Endothelial cell of umbilical vein (primary cell): ENCODE measurements around the gene DIP2B. TPM values are rescaled to one million over a fixed set of nuclear protein-coding genes. Genes with fewer than 3 reads are reported as not detected.

Experiments used
- BruUV-seq: library from RNA; stranded (reverse); fragments of 400-500 nt; replicated peaks from 2 replicates; lab custom pipeline; 2021; lab: Mats Ljungman, UMichigan
- CTCF ChIA-PET: fragments of 300-600, 350-600 bp; sonication (Branson Sonifier 250); formaldehyde crosslinking; loops from one replicate; lab custom pipeline; 2021; ENCODE audit warnings: antibody characterized with exemption, inconsistent platforms; lab: Charles Lee
- POLR2A ChIA-PET: fragments of 300-600, 350-600 bp; sonication (Branson Sonifier 250); formaldehyde crosslinking; loops from one replicate; lab custom pipeline; 2021; ENCODE audit warnings: antibody characterized with exemption, inconsistent platforms; lab: Charles Lee
- DNase-seq: peaks from one replicate; pipeline ENCODE4 v3.0.0-alpha.2; 2011; ENCODE audit warnings: low read depth, low spot score
- FAIRE-seq: peaks from 2 replicates; lab custom pipeline; 2011; peaks lifted over from hg19 to GRCh38; lab: Jason Lieb, UNC
- H2AFZ ChIP-seq: 2 replicates; pipeline ENCODE4 v1.6.0; 2012; ENCODE audit warnings: low read depth, low read length, control low read depth, inconsistent platforms
- H3K27ac ChIP-seq: 2 replicates; pipeline ENCODE4 v1.5.1; 2011; ENCODE audit warnings: low read depth, mild to moderate bottlenecking, control low read depth, low read length, moderate library complexity; ENCODE audit not compliant: insufficient read depth
- H3K27me3 ChIP-seq, 2 experiments: 2 replicates each; pipeline versions ENCODE4 v1.6.0 to v1.6.1; 2011; ENCODE audit warnings: low read length in 2 of 2, mixed read lengths in 1 of 2; ENCODE audit not compliant: control insufficient read depth in 2 of 2, insufficient read depth in 2 of 2
- H3K36me3 ChIP-seq, 2 experiments: 2 replicates in 1 of 2; 3 replicates in 1 of 2; pipeline ENCODE4 v1.5.1; 2011; ENCODE audit warnings: low read length in 2 of 2, mild to moderate bottlenecking in 1 of 2, moderate library complexity in 1 of 2; ENCODE audit not compliant: control insufficient read depth in 2 of 2, insufficient read depth in 2 of 2; ENCODE audit errors: extremely low read depth in 1 of 2
- H3K4me1 ChIP-seq: 3 replicates; pipeline ENCODE4 v1.5.1; 2011; ENCODE audit warnings: mild to moderate bottlenecking, low read length; ENCODE audit not compliant: control insufficient read depth, insufficient read depth; ENCODE audit errors: extremely low read depth
- H3K4me2 ChIP-seq: 2 replicates; pipeline ENCODE4 v1.6.1; 2011; ENCODE audit warnings: low read length, control low read depth, mixed read lengths; ENCODE audit not compliant: insufficient read depth
- H3K4me3 ChIP-seq, 3 experiments: fragments of 200-600 bp in 1 of 3; sonication (generic), shearing (Covaris generic) in 1 of 3; replicated peaks in 1 of 3; 2 replicates each; pipeline ENCODE4 v1.5.1; 2011 to 2016; ENCODE audit warnings: control low read depth in 3 of 3, low read length in 3 of 3, mild to moderate bottlenecking in 2 of 3, inconsistent platforms in 1 of 3, low read depth in 1 of 3, moderate library complexity in 1 of 3; ENCODE audit not compliant: insufficient read depth in 1 of 3
- H3K79me2 ChIP-seq: 2 replicates; pipeline ENCODE4 v1.6.0; 2012; ENCODE audit warnings: low read length, inconsistent platforms; ENCODE audit not compliant: control insufficient read depth, insufficient read depth
- H3K9ac ChIP-seq: replicated peaks from 2 replicates; pipeline ENCODE3; 2011; ENCODE audit warnings: low read length, control low read depth; ENCODE audit not compliant: insufficient read depth; ENCODE audit errors: extremely low read depth
- H3K9me1 ChIP-seq: replicated peaks from 3 replicates; pipeline ENCODE4 v1.6.0; 2011; ENCODE audit warnings: mild to moderate bottlenecking, low read length; ENCODE audit not compliant: control insufficient read depth, insufficient read depth; ENCODE audit errors: extremely low read depth
- H3K9me3 ChIP-seq: replicated peaks from 2 replicates; pipeline ENCODE4 v1.5.1; 2012; ENCODE audit warnings: low read length, inconsistent platforms; ENCODE audit not compliant: control insufficient read depth, insufficient read depth
- H4K20me1 ChIP-seq: replicated peaks from 2 replicates; pipeline ENCODE3; 2011; ENCODE audit warnings: mild to moderate bottlenecking, low read length; ENCODE audit not compliant: control insufficient read depth, insufficient read depth; ENCODE audit errors: extremely low read depth
- CTCF ChIP-seq, 2 donors: IDR thresholded peaks; 1 replicate in 1 of 2; 2 replicates in 1 of 2; pipeline ENCODE4 v1.5.1; 2011; ENCODE audit warnings: low read length in 2 of 2, mild to moderate bottlenecking in 2 of 2, moderate library complexity in 2 of 2, control low read depth in 1 of 2, inconsistent platforms in 1 of 2, low read depth in 1 of 2; ENCODE audit not compliant: insufficient read depth in 1 of 2; ENCODE audit errors: extremely low read depth in 1 of 2
- EZH2 ChIP-seq: IDR thresholded peaks from 2 replicates; pipeline ENCODE4 v1.6.1; 2012; ENCODE audit warnings: borderline replicate concordance, low read depth, mild to moderate bottlenecking, moderate library complexity, low read length, inconsistent platforms; ENCODE audit not compliant: severe bottlenecking
- FOS ChIP-seq: IDR thresholded peaks from 2 replicates; pipeline ENCODE4 v1.6.1; 2011; ENCODE audit warnings: mild to moderate bottlenecking, low read length, moderate library complexity, borderline replicate concordance; ENCODE audit not compliant: insufficient read depth
- GATA2 ChIP-seq: IDR thresholded peaks from 2 replicates; pipeline ENCODE4 v1.7.0; 2011; ENCODE audit warnings: low read depth, mild to moderate bottlenecking, moderate library complexity, mixed read lengths, low read length; ENCODE audit not compliant: insufficient read length, insufficient read depth
- JUN ChIP-seq: IDR thresholded peaks from 2 replicates; pipeline ENCODE4 v1.6.1; 2011; ENCODE audit warnings: borderline replicate concordance, low read depth; ENCODE audit not compliant: insufficient read length, insufficient read depth
- MAX ChIP-seq: IDR thresholded peaks from 2 replicates; pipeline ENCODE4 v1.6.1; 2011; ENCODE audit not compliant: insufficient read depth, insufficient read length
- MYC ChIP-seq: IDR thresholded peaks from one replicate; pipeline ENCODE4 v1.6.1; 2011; ENCODE audit warnings: mild to moderate bottlenecking, low read depth, low read length
- POLR2A ChIP-seq: IDR thresholded peaks from 2 replicates; pipeline ENCODE4 v1.6.1; 2012; ENCODE audit warnings: low read depth, mild to moderate bottlenecking, control low read depth, low read length
- POLR2AphosphoS5 ChIP-seq: IDR thresholded peaks from 2 replicates; pipeline ENCODE4 v1.6.1; 2012; ENCODE audit warnings: low read depth, mild to moderate bottlenecking, control low read depth, low read length, moderate library complexity; ENCODE audit not compliant: insufficient read depth
- dilution Hi-C: fragments of 300-500 bp; cut with MboI; formaldehyde crosslinking; loops from one replicate; pipeline ENCODE4 v1.15.0; 2019; ENCODE audit warnings: low sequenced_read_pairs; ENCODE audit not compliant: extremely low pct_ligation_motif_present
- intact Hi-C: fragments of 100-400 bp; cut with micrococcal nuclease; formaldehyde crosslinking; loops from one replicate; pipeline ENCODE4 v1.10.0; 2022
- polyA plus RNA-seq, 4 experiments: library from polyadenylated mRNA; depleted of rRNA in 3 of 4; stranded (reverse) in 3 of 4; unstranded in 1 of 4; fragments of >200 nt; gene quantifications; 2 replicates each; pipeline versions ENCODE4 v1.2.1 to v1.2.3, GENCODE V29; 2011 to 2012; ENCODE audit warnings: missing spikeins in 1 of 4
- total RNA-seq: library from RNA; stranded (reverse); gene quantifications from 2 replicates; pipeline ENCODE4 v1.2.3, GENCODE V29; 2021

The DIP2B gene
- total and polyA plus RNA-seq, 2 donors (not counting 3 experiments of a cell fraction or from before 2014, with no cell fraction given) = 14.5 to 28.0 TPM

- Histone ChIP-seq H4K20me1 (no peaks in the 10 kb centered on the region), H3K79me2 (peaks cover 24% of the 10 kb centered on the region), H3K9me1 (no peaks in the 10 kb centered on the region), H3K36me3 (no peaks in the 10 kb centered on the region), H2AFZ (no peak overlapping the region), H3K27ac (no peak overlapping the region), H3K27me3 (no peaks in the 10 kb centered on the region), H3K4me1 (no peaks in the 10 kb centered on the region), H3K4me3 (no peak overlapping the region), H3K9me3 (no peaks in the 10 kb centered on the region), H3K4me2 (no peak overlapping the region), H3K9ac (no peak overlapping the region)
- dilution Hi-C loops (no loop called here), intact Hi-C loops (no loop called here)
- FAIRE-seq (no peak), DNase-seq (no peak)
- ChIA-PET CTCF (interaction anchor here (3.8 kb wide), 1 partner anchor 10 kb away, joined by 32 read pairs; no protein-coding TSS in a partner anchor), POLR2A (no interaction called here)
- no TSS peak for BruUV-seq
- no peak for TF ChIP-seq MAX
- no peak for TF ChIP-seq FOS
- no peak for TF ChIP-seq GATA2
- no peak for TF ChIP-seq EZH2
- TF ChIP-seq POLR2AphosphoS5 = no peak
Observed at GRCh38 chr12:50775251-50775650, 270.5 kb downstream of the DIP2B start.

- H3K36me3 ChIP-seq = peaks cover 0 to 2% of the 10 kb centered on the region in 2 experiments
- H3K4me2 ChIP-seq = no peak overlapping the region
- TF ChIP-seq MAX (no peak), POLR2A (no peak), CTCF (IDR thresholded peaks at IDR 0.05; ENCODE audit: extremely low read depth in 1 of 2, insufficient read depth in 1 of 2, low read depth in 1 of 2, low read length in 2 of 2) (no peak), MYC (no peak), FOS (no peak), POLR2AphosphoS5 (no peak), GATA2 (no peak), JUN (no peak), EZH2 (no peak)
- dilution Hi-C loops = no loop called here
- H3K4me1 ChIP-seq = no peaks in the 10 kb centered on the region
- no peak for FAIRE-seq
- H3K27ac ChIP-seq = no peak overlapping the region
- ChIA-PET POLR2A (interaction anchor here (0.7 kb wide), 1 partner anchor 19 kb away, joined by 6 read pairs; no protein-coding TSS in a partner anchor), CTCF (interaction anchor here (1.0 to 3.8 kb wide), 5 partner anchors 9 to 49 kb away, joined by 3 to 32 read pairs (median 4); no protein-coding TSS in a partner anchor)
- H3K9me3 ChIP-seq = no peaks in the 10 kb centered on the region
- no TSS peak for BruUV-seq
- intact Hi-C loops = no loop called here
- H3K9ac ChIP-seq = no peak overlapping the region
- H2AFZ ChIP-seq = no peak overlapping the region
- no peaks in the 10 kb centered on the region for H3K27me3 ChIP-seq
- H4K20me1 ChIP-seq = no peaks in the 10 kb centered on the region
- H3K9me1 ChIP-seq = no peaks in the 10 kb centered on the region
- no peak for DNase-seq
- no peak overlapping the region for H3K4me3 ChIP-seq
- H3K79me2 ChIP-seq = peaks cover 22% of the 10 kb centered on the region
Observed at GRCh38 chr12:50776749-50777728, 272.3 kb downstream of the DIP2B start.
